GM18505 (cell line): ENCODE results near the gene CCBE1.

ENCODE experiments used
- ATAC-seq: cut with Tn5 transposase; IDR thresholded peaks from one replicate; pipeline ENCODE4 v1.9.1; 2021; ENCODE audit not compliant: unreplicated experiment
- POLR2A ChIP-seq: IDR thresholded peaks from 4 replicates; pipeline ENCODE4 v1.6.1; 2011; ENCODE audit warnings: borderline replicate concordance; ENCODE audit not compliant: insufficient read depth, insufficient read length; ENCODE audit errors: extremely low read depth

Gene CCBE1

GRCh38 chr18:59562751-59563150 is 134.5 kb downstream of the CCBE1 start:
- ATAC-seq = no peak
- TF ChIP-seq POLR2A = no peak

- no peak for TF ChIP-seq POLR2A
- no peak for ATAC-seq
Measured at GRCh38 chr18:59561612-59562011, 135.6 kb downstream of the CCBE1 start.

- no peak for ATAC-seq
- TF ChIP-seq POLR2A = no peak
Measured at GRCh38 chr18:59560556-59560955, 136.7 kb downstream of the CCBE1 start.

GRCh38 chr18:59559528-59559927 is 137.7 kb downstream of the CCBE1 start:
- TF ChIP-seq POLR2A = no peak
- no peak for ATAC-seq

GRCh38 chr18:59555995-59556659 is 141.1 kb downstream of the CCBE1 start:
- no peak for ATAC-seq
- no peak for TF ChIP-seq POLR2A

GRCh38 chr18:59554796-59555335 is 142.4 kb downstream of the CCBE1 start:
- ATAC-seq = no peak
- TF ChIP-seq POLR2A = no peak

GRCh38 chr18:59553273-59553870 is 143.9 kb downstream of the CCBE1 start:
- no peak for TF ChIP-seq POLR2A
- ATAC-seq = no peak

- ATAC-seq = no peak
- no peak for TF ChIP-seq POLR2A
Measured at GRCh38 chr18:59551902-59552635, 145.2 kb downstream of the CCBE1 start.

GRCh38 chr18:59550174-59550516 is 147.1 kb downstream of the CCBE1 start:
- no peak for ATAC-seq
- TF ChIP-seq POLR2A = no peak

GRCh38 chr18:59549503-59550173 is 147.6 kb downstream of the CCBE1 start:
- ATAC-seq = no peak
- TF ChIP-seq POLR2A = no peak

- no peak for TF ChIP-seq POLR2A
- ATAC-seq = no peak
Measured at GRCh38 chr18:59547581-59548182, 149.5 kb downstream of the CCBE1 start.

- no peak for TF ChIP-seq POLR2A
Measured at GRCh38 chr18:59546188-59546587, 151.0 kb downstream of the CCBE1 start.

GRCh38 chr18:59540780-59541179 is 156.4 kb downstream of the CCBE1 start:
- TF ChIP-seq POLR2A = no peak
- ATAC-seq = no peak

More at GRCh38 chr18:59546188-59546587, 151.0 kb downstream of the CCBE1 start:
- no peak for ATAC-seq
